GM21528 (cell line): Measurements from ENCODE around the gene SEMA6D.
"Not testable (repeated sequence)": the region's sequence is repeated elsewhere in the genome, so short reads cannot be mapped to it uniquely, and the experiment has no call there.

Experiments
- ATAC-seq: cut with Tn5 transposase; IDR thresholded peaks from one replicate; pipeline ENCODE4 v1.9.1; 2021; ENCODE audit warnings: mild to moderate bottlenecking, moderate library complexity; ENCODE audit not compliant: unreplicated experiment, low FRiP score

SEMA6D gene

GRCh38 chr15:47715856-47716445, 1.4 kb upstream of the SEMA6D start:
- ATAC-seq: no peak

- no peak for ATAC-seq
Measured at GRCh38 chr15:47716516-47716915, 789 bp upstream of the SEMA6D start.

GRCh38 chr15:47718497-47719437, 1.5 kb downstream of the SEMA6D start:
- no peak for ATAC-seq

GRCh38 chr15:47719730-47720129, 2.4 kb downstream of the SEMA6D start:
- ATAC-seq: no peak

- ATAC-seq: no peak
Measured at GRCh38 chr15:47720555-47720954, 3.2 kb downstream of the SEMA6D start.

- ATAC-seq: no peak
Measured at GRCh38 chr15:47721676-47722075, 4.4 kb downstream of the SEMA6D start.

GRCh38 chr15:47724346-47724745, 7.0 kb downstream of the SEMA6D start:
- no peak for ATAC-seq

- ATAC-seq: no peak
Measured at GRCh38 chr15:47725051-47725450, 7.7 kb downstream of the SEMA6D start.

- ATAC-seq: no peak
Measured at GRCh38 chr15:47725906-47726305, 8.6 kb downstream of the SEMA6D start.

- ATAC-seq: no peak
Measured at GRCh38 chr15:47726399-47726823, 9.1 kb downstream of the SEMA6D start.

GRCh38 chr15:47727137-47727536, 9.8 kb downstream of the SEMA6D start:
- ATAC-seq: no peak

GRCh38 chr15:47727676-47728075, 10.4 kb downstream of the SEMA6D start:
- no peak for ATAC-seq

- ATAC-seq: no peak
Measured at GRCh38 chr15:47728426-47728825, 11.1 kb downstream of the SEMA6D start.

- ATAC-seq: no peak
Measured at GRCh38 chr15:47728886-47729285, 11.6 kb downstream of the SEMA6D start.

GRCh38 chr15:47731230-47731629, 13.9 kb downstream of the SEMA6D start:
- ATAC-seq: no peak

- no peak for ATAC-seq
Measured at GRCh38 chr15:47732248-47732647, 14.9 kb downstream of the SEMA6D start.

GRCh38 chr15:47733085-47733484, 15.8 kb downstream of the SEMA6D start:
- ATAC-seq: no peak

- ATAC-seq: no peak
Measured at GRCh38 chr15:47736143-47736786, 19.0 kb downstream of the SEMA6D start.

GRCh38 chr15:47737477-47737876, 20.2 kb downstream of the SEMA6D start:
- no peak for ATAC-seq

- not testable (repeated sequence) for ATAC-seq
Measured at GRCh38 chr15:47738144-47738825, 21.0 kb downstream of the SEMA6D start.

- no peak for ATAC-seq
Measured at GRCh38 chr15:47741082-47741481, 23.8 kb downstream of the SEMA6D start.
